OCI-LY7 (cell line): Measurements from ENCODE around the gene NCAPD2. TPM values are rescaled to one million over a fixed set of nuclear protein-coding genes. Genes with fewer than 3 reads are reported as not detected.
A peak's percentile ranks its signal among the peaks of the same experiment; 100 is the strongest.
"Not testable (repeated sequence)": the region's sequence is repeated elsewhere in the genome, so short reads cannot be mapped to it uniquely, and the experiment has no call there.

Experiments
- BruUV-seq: library from RNA; stranded (reverse); fragments of 400-500 nt; replicated peaks from 2 replicates; lab custom pipeline; 2021; lab: Mats Ljungman, UMichigan
- CTCF ChIA-PET: fragments of 300-600 bp; sonication (Branson Sonifier 250); formaldehyde crosslinking; loops from one replicate; lab custom pipeline; 2022; ENCODE audit warnings: antibody characterized with exemption; ENCODE audit not compliant: unreplicated experiment; lab: Charles Lee
- POLR2A ChIA-PET: fragments of 300-600 bp; sonication (Branson Sonifier 250); formaldehyde crosslinking; loops from one replicate; lab custom pipeline; 2022; ENCODE audit warnings: antibody characterized with exemption; lab: Charles Lee
- DNase-seq: peaks from one replicate; pipeline ENCODE4 v3.0.0-alpha.2; 2015; ENCODE audit warnings: low spot score
- H2AFZ ChIP-seq: fragments of 200-600 bp; sonication (generic), shearing (Covaris generic); 2 replicates; pipeline ENCODE4 v1.6.1; 2014; ENCODE audit warnings: mild to moderate bottlenecking, antibody characterized with exemption, low read length, moderate library complexity
- H3K27ac ChIP-seq: fragments of 200-600 bp; sonication (generic); 2 replicates; pipeline ENCODE4 v1.5.1; 2014; ENCODE audit warnings: mixed run types, low read depth, mild to moderate bottlenecking, moderate library complexity, low read length, inconsistent platforms; ENCODE audit not compliant: poor library complexity, severe bottlenecking
- H3K36me3 ChIP-seq: fragments of 200-600 bp; sonication (generic); 2 replicates; pipeline ENCODE4 v1.6.1; 2014; ENCODE audit warnings: mild to moderate bottlenecking, antibody characterized with exemption, low read length, moderate library complexity, mixed read lengths; ENCODE audit not compliant: insufficient read depth
- H3K4me1 ChIP-seq: fragments of 200-600 bp; sonication (generic); 2 replicates; pipeline ENCODE4 v1.5.1; 2014; ENCODE audit warnings: mild to moderate bottlenecking, low read length; ENCODE audit not compliant: insufficient read depth, poor library complexity, severe bottlenecking
- H3K4me2 ChIP-seq: fragments of 200-600 bp; sonication (generic); 2 replicates; pipeline ENCODE4 v1.6.1; 2014; ENCODE audit warnings: mild to moderate bottlenecking, low read length
- H3K4me3 ChIP-seq: fragments of 200-600 bp; sonication (generic); 2 replicates; pipeline ENCODE4 v1.5.1; 2014; ENCODE audit warnings: mild to moderate bottlenecking, low read depth, low read length; ENCODE audit not compliant: poor library complexity, severe bottlenecking
- H3K79me2 ChIP-seq: fragments of 200-600 bp; sonication (generic); 2 replicates; pipeline ENCODE4 v1.6.1; 2016; ENCODE audit warnings: low read depth, mild to moderate bottlenecking, low read length, moderate library complexity, mixed read lengths; ENCODE audit not compliant: insufficient read depth
- H3K9me2 ChIP-seq: fragments of 200-600 bp; sonication (generic); 2 replicates; pipeline ENCODE4 v1.6.1; 2016; ENCODE audit warnings: mild to moderate bottlenecking, low read length, mixed read lengths; ENCODE audit not compliant: insufficient read depth
- H3K9me3 ChIP-seq: fragments of 200-600 bp; sonication (generic); 2 replicates; pipeline ENCODE4 v1.6.1; 2014; ENCODE audit warnings: mild to moderate bottlenecking, mixed run types, low read length, mixed read lengths
- H4K20me1 ChIP-seq: fragments of 200-600 bp; sonication (generic); 2 replicates; pipeline ENCODE4 v1.6.1; 2014; ENCODE audit warnings: mild to moderate bottlenecking, antibody characterized with exemption, low read length, moderate library complexity, mixed read lengths; ENCODE audit not compliant: insufficient read depth
- EZH2phosphoT487 ChIP-seq: fragments of 200-600 bp; sonication (generic); IDR thresholded peaks from 2 replicates; pipeline ENCODE4 v1.6.1; 2018; ENCODE audit warnings: low read depth, borderline replicate concordance, mild to moderate bottlenecking, mixed run types, antibody characterized with exemption, low read length, moderate library complexity, mixed read lengths
- intact Hi-C: fragments of 100-400 bp; cut with micrococcal nuclease; formaldehyde crosslinking; loops from one replicate; pipeline ENCODE4 v1.10.0; 2022; ENCODE audit not compliant: unreplicated experiment
- total RNA-seq, 2 experiments: library from RNA; depleted of rRNA in 1 of 2; stranded (reverse); fragments of >200 nt in 1 of 2; shearing (Covaris generic) in 1 of 2; gene quantifications; 2 replicates each; pipeline ENCODE4 v1.2.3, GENCODE V29; 2014 to 2022
- TF ChIP-seq, protein P1 (sequence below): fragments of 200-600 bp; sonication (generic); conservative IDR thresholded peaks from 2 replicates; pipeline ENCODE4 v1.5.1; 2014; ENCODE audit warnings: mild to moderate bottlenecking, antibody characterized with exemption, low read length, moderate library complexity, mixed read lengths

NCAPD2 gene
- total RNA-seq, 2 experiments from 2014 or later, result 157 to 225 TPM

GRCh38 chr12:6555018-6555691, 61.3 kb downstream of the NCAPD2 start:
- H3K9me2 ChIP-seq, result no peaks in the 10 kb centered on the region
- H2AFZ ChIP-seq, result 0 out of 2 replicates have a peak overlapping the region, but pooled peaks have one; percentile 50
- peak; percentile 32 for DNase-seq
- intact Hi-C loops, result loop anchor here (2.0 to 5.0 kb wide), 2 partner anchors 224 to 272 kb away; partner anchors contain the start of gene P3H3
- H3K9me3 ChIP-seq, result no peaks in the 10 kb centered on the region
- H3K4me2 ChIP-seq, result peak overlapping the region; percentile 92
- no peaks in the 10 kb centered on the region; the same call in 1 of the 2 replicates for H4K20me1 ChIP-seq
- H3K4me1 ChIP-seq, result peaks cover 40% of the 10 kb centered on the region
- H3K27ac ChIP-seq, result peak overlapping the region; percentile 49
- ChIA-PET CTCF (interaction anchor here (1.2 kb wide), 1 partner anchor 15 kb away, joined by 5 read pairs; no protein-coding TSS in a partner anchor), POLR2A (interaction anchor here (1.4 kb wide), 1 partner anchor 21 kb away, joined by 8 read pairs; the partner anchor contains the start of gene GAPDH)
- H3K79me2 ChIP-seq, result peaks cover 39% of the 10 kb centered on the region
- BruUV-seq, result no TSS peak
- TF ChIP-seq, protein P1, sequence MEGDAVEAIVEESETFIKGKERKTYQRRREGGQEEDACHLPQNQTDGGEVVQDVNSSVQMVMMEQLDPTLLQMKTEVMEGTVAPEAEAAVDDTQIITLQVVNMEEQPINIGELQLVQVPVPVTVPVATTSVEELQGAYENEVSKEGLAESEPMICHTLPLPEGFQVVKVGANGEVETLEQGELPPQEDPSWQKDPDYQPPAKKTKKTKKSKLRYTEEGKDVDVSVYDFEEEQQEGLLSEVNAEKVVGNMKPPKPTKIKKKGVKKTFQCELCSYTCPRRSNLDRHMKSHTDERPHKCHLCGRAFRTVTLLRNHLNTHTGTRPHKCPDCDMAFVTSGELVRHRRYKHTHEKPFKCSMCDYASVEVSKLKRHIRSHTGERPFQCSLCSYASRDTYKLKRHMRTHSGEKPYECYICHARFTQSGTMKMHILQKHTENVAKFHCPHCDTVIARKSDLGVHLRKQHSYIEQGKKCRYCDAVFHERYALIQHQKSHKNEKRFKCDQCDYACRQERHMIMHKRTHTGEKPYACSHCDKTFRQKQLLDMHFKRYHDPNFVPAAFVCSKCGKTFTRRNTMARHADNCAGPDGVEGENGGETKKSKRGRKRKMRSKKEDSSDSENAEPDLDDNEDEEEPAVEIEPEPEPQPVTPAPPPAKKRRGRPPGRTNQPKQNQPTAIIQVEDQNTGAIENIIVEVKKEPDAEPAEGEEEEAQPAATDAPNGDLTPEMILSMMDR, result no peak
- no peak for TF ChIP-seq EZH2phosphoT487
- peak overlapping the region; percentile 92 for H3K4me3 ChIP-seq
- peaks cover 63% of the 10 kb centered on the region for H3K36me3 ChIP-seq

- BruUV-seq, H4K20me1 ChIP-seq, H3K9me3 ChIP-seq, H2AFZ ChIP-seq, H3K4me3 ChIP-seq, CTCF ChIA-PET, H3K9me2 ChIP-seq, DNase-seq: not testable (repeated sequence)
- Histone ChIP-seq H3K36me3 (peaks cover 71% of the 10 kb centered on the region), H3K4me1 (peaks cover 40% of the 10 kb centered on the region), H3K79me2 (peaks cover 37% of the 10 kb centered on the region), H3K27ac (peak overlapping the region; percentile 4), H3K4me2 (peak overlapping the region; percentile 50; the same call in 1 of the 2 replicates)
- intact Hi-C loops, result loop anchor here (5.0 kb wide), 1 partner anchor 271 kb away; the partner anchor contains the start of gene P3H3
- POLR2A ChIA-PET, result interaction anchor here (0.6 kb wide), 1 partner anchor 43 kb away, joined by 4 read pairs; no protein-coding TSS in a partner anchor
These were observed 62.6 kb downstream of the NCAPD2 start for GRCh38 chr12:6556496-6556817.

- Histone ChIP-seq H3K4me1 (peaks cover 40% of the 10 kb centered on the region), H2AFZ (no peak overlapping the region), H3K79me2 (peaks cover 34% of the 10 kb centered on the region), H3K9me3 (no peaks in the 10 kb centered on the region), H3K4me3 (no peak overlapping the region), H3K9me2 (no peaks in the 10 kb centered on the region), H3K36me3 (peaks cover 71% of the 10 kb centered on the region), H3K27ac (peak overlapping the region; percentile 4), H4K20me1 (no peaks in the 10 kb centered on the region; the same call in 1 of the 2 replicates), H3K4me2 (peak overlapping the region; percentile 50; the same call in 1 of the 2 replicates)
- POLR2A ChIA-PET, result interaction anchor here (0.6 to 1.9 kb wide), 2 partner anchors 10 to 43 kb away, joined by 4 to 6 read pairs; no protein-coding TSS in a partner anchor
- no peak for TF ChIP-seq EZH2phosphoT487
- TF ChIP-seq, protein P1, result no peak
- no peak for DNase-seq
- CTCF ChIA-PET, result interaction anchor here (0.5 to 1.3 kb wide), 2 partner anchors 10 to 14 kb away, joined by 3 to 5 read pairs; no protein-coding TSS in a partner anchor
- no TSS peak for BruUV-seq
- intact Hi-C loops, result loop anchor here (5.0 kb wide), 1 partner anchor 270 kb away; the partner anchor contains the start of gene P3H3
These were observed 63.0 kb downstream of the NCAPD2 start for GRCh38 chr12:6556857-6557256.
